ENCODE data around the gene C22orf15.

- TF ChIP-seq POLR2A (IDR thresholded peaks at IDR 0.05; ENCODE audit: low read depth, low read length) (no peak), JUN (IDR thresholded peaks at IDR 0.05; ENCODE audit: borderline replicate concordance, insufficient read depth, insufficient read length, low read depth) (no peak), EZH2 (IDR thresholded peaks at IDR 0.05; ENCODE audit: borderline replicate concordance, low read depth, low read length, severe bottlenecking) (no peak), CTCF (IDR thresholded peaks at IDR 0.05; ENCODE audit: extremely low read depth in 1 of 2, insufficient read depth in 1 of 2, low read depth in 1 of 2, low read length in 2 of 2) (no peak)
Observed at GRCh38 chr22:23769321-23769965, 6.7 kb downstream of the C22orf15 start.
